Measurements from ENCODE around the gene C1orf122.

The C1orf122 gene

DNA sequence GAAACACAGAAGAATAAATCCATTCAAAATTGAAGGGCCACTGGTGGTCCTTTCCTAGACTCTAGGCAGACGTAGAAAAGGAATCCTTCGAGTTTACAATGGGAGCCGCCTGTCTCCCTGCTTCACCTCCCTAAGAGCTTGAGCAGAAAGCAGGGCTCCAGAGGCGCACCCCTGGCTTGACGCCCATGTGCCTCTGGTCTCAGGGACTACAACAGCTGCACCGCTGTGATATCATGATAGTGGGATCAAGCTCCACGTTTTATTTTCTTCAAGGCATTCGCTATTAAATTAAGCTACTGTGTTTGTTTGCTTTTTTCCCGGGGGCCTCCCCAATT, 403 bp upstream of the C1orf122 start:
- DNase-seq (ENCODE audit: low read depth in 1 of 2, low spot score in 1 of 2), result no peak
- Histone ChIP-seq H3K27ac (replicated peaks) (peak overlapping the region; percentile 83), H3K27me3 (ENCODE audit: insufficient read depth, poor library complexity, severe bottlenecking) (no peaks in the 10 kb centered on the region), H3K4me3 (replicated peaks; ENCODE audit: insufficient read depth, low read length) (peak overlapping the region; percentile 90)
- TF ChIP-seq, protein P1, sequence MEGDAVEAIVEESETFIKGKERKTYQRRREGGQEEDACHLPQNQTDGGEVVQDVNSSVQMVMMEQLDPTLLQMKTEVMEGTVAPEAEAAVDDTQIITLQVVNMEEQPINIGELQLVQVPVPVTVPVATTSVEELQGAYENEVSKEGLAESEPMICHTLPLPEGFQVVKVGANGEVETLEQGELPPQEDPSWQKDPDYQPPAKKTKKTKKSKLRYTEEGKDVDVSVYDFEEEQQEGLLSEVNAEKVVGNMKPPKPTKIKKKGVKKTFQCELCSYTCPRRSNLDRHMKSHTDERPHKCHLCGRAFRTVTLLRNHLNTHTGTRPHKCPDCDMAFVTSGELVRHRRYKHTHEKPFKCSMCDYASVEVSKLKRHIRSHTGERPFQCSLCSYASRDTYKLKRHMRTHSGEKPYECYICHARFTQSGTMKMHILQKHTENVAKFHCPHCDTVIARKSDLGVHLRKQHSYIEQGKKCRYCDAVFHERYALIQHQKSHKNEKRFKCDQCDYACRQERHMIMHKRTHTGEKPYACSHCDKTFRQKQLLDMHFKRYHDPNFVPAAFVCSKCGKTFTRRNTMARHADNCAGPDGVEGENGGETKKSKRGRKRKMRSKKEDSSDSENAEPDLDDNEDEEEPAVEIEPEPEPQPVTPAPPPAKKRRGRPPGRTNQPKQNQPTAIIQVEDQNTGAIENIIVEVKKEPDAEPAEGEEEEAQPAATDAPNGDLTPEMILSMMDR (IDR thresholded peaks at IDR 0.05; ENCODE audit: insufficient read depth, low read length), result no peak
- no peak for TF ChIP-seq GABPA (IDR thresholded peaks at IDR 0.05; ENCODE audit: low read depth)
- no peak for TF ChIP-seq POLR2AphosphoS5 (IDR thresholded peaks at IDR 0.05; ENCODE audit: low read depth)

GRCh38 chr1:37808369-37809319, 1.1 kb downstream of the C1orf122 start:
- peak in 1 of 2 experiments; percentile 42 for DNase-seq (ENCODE audit: low read depth in 1 of 2, low spot score in 1 of 2)
- Histone ChIP-seq H3K4me3 (replicated peaks; ENCODE audit: insufficient read depth, low read length) (peak overlapping the region; percentile 90), H3K27ac (replicated peaks) (peak overlapping the region; percentile 88), H3K27me3 (ENCODE audit: insufficient read depth, poor library complexity, severe bottlenecking) (no peaks in the 10 kb centered on the region)
- TF ChIP-seq POLR2AphosphoS5 (IDR thresholded peaks at IDR 0.05; ENCODE audit: low read depth) (no peak), REST (IDR thresholded peaks at IDR 0.05; ENCODE audit: insufficient replicate concordance, low read depth) (no peak), SPI1 (IDR thresholded peaks at IDR 0.05; ENCODE audit: borderline replicate concordance, low read depth) (no peak), GABPA (IDR thresholded peaks at IDR 0.05; ENCODE audit: low read depth) (no peak)
- TF ChIP-seq, protein P1 (IDR thresholded peaks at IDR 0.05; ENCODE audit: insufficient read depth, low read length), result no peak

- Histone ChIP-seq H3K27me3 (ENCODE audit: insufficient read depth, poor library complexity, severe bottlenecking) (no peaks in the 10 kb centered on the region), H3K4me3 (replicated peaks; ENCODE audit: insufficient read depth, low read length) (no peak overlapping the region), H3K27ac (replicated peaks) (no peak overlapping the region)
- TF ChIP-seq GABPA (IDR thresholded peaks at IDR 0.05; ENCODE audit: low read depth) (no peak), POLR2AphosphoS5 (IDR thresholded peaks at IDR 0.05; ENCODE audit: low read depth) (no peak), REST (IDR thresholded peaks at IDR 0.05; ENCODE audit: insufficient replicate concordance, low read depth) (no peak), SPI1 (IDR thresholded peaks at IDR 0.05; ENCODE audit: borderline replicate concordance, low read depth) (no peak)
- TF ChIP-seq, protein P1 (IDR thresholded peaks at IDR 0.05; ENCODE audit: insufficient read depth, low read length), result no peak
- no peak for DNase-seq (ENCODE audit: low read depth in 1 of 2, low spot score in 1 of 2)
Measured at GRCh38 chr1:37809942-37810341, 2.4 kb downstream of the C1orf122 start.
